SKM-1 (cell line): ENCODE results near the gene S1PR1.
"Not testable (repeated sequence)": the region's sequence is repeated elsewhere in the genome, so short reads cannot be mapped to it uniquely, and the experiment has no call there.

Source experiments
- DNase-seq: peaks from one replicate; lab custom pipeline; 2025; ENCODE audit not compliant: unreplicated experiment; lab: John Stamatoyannopoulos, UW

The S1PR1 gene

DNA sequence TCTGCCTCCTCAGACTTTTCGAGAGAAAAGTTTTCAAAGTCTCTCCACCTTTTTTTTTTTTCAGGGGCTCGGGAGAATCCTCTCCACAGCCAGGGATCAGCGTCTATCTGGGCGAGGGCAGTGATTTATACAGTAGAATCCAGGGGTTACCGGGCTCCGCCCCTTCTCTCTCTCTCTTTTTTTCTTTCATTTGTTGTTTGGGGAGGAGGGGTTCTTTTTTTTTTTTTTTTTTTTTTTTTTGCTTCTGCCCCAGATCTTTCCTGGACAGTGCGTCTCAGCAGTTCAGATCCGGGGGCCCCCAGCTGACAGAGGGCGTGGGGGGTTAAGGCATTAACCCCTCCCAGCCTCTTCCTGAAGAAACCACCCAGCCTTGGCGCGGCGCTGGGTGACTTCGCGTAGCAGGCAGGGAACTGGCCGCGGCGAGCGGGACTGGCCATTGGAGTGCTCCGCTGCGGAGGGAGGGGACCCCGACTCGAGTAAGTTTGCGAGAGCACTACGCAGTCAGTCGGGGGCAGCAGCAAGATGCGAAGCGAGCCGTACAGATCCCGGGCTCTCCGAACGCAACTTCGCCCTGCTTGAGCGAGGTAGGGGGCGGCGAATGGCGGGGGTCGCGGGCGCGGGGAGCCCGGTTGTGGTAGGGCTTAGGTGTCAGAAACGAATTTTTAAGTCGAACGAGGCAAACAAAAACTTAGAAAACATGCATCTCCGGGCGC lies at the start of gene S1PR1:
Gene S1PR1 (plus strand): TSS at position 504 of the 713 bp plus-strand sequence. CDS start 1,966 bp downstream, outside the sequence.
- no peak for DNase-seq

DNA sequence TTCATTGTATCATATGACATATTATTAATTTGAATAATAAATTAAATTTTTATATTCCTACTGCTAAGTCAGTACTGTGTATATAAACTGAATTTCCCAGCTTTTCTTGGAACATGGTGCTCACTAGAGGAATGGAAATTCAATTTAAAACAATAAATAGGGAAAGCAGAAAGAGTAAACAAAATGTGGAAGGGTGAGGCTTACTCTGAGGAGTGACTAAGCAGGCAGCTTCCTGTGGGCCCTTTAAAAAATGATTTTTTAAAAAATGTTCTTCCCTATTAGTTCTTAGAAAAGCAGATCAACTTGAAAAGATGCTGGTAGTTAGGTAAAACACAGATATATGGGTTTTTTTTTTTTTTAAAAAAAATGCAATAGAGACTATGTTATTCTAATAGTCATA lies 49.5 kb upstream of the S1PR1 start:
- no peak for DNase-seq

DNA sequence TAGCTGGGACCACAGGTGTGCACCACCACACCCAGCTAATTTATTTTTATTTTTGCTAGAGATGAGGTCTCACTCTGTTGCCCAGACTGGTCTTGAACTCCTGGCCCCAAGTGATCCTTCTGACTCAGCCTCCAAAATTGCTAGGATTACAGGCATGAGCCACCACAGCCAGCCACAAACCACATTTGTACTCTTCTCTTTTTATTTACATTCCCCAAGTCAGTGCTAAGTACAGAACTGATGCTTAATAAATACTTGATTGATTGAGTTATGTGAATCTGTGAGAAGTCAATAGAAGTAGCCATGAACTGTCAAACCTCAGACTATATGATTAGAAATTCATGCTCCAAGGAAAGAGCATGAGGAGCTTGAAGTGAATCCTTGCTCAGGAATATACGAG lies 48.5 kb upstream of the S1PR1 start:
- no peak for DNase-seq

DNA sequence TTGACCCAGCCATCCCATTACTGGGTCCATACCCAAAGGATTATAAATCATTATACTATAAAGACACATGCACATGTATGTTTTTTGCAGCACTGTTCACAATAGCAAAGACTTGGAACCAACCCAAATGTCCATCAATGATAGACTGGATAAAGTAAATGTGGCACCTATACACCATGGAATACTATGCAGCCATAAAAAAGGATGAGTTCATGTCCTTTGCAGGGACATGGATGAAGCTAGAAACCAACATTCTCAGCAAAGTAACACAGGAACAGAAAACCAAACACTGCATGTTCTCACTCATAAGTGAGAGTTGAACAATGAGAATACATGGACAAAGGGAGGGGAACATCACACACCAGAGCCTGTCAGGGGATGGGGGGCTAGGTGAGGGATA lies 47.9 kb upstream of the S1PR1 start:
- not testable (repeated sequence) for DNase-seq

DNA sequence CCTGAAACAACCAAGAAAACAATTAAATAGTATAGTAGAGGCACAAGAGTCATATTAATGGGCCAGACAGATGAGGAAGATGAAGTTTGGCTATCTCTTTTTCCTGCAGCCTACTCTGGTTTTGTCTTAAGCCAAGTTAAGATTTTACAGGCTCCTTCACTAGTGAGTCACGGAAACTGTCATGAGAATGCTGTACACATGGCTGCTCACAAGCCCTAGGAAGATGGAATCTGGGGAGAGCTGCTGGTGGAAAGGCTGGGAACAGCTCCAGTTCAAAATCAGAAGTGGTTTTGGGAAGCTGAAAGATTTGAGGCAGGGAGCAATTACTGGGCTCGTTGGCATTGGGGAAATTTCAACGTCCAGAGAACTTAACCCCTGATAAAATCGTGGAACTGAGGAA lies 46.4 kb upstream of the S1PR1 start:
- DNase-seq: no peak

DNA sequence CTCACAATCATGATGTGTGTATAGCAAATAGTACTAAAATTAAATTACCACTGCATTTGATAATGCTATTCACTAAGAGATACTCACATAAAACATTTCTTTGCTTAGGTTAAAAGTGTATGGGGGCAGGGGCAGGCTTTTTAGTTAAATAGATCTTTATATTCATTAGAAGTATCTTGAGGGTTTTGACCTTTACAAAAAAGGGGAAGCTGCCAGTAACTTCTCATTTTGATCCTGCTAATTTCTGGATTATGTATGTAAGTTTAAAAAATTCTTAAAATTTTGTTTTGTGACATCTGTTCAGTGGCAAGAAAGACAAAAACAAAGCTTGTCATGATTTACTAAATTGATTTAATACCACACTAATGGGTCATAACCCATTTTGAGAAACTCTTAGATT lies 45.8 kb upstream of the S1PR1 start:
- no peak for DNase-seq

DNA sequence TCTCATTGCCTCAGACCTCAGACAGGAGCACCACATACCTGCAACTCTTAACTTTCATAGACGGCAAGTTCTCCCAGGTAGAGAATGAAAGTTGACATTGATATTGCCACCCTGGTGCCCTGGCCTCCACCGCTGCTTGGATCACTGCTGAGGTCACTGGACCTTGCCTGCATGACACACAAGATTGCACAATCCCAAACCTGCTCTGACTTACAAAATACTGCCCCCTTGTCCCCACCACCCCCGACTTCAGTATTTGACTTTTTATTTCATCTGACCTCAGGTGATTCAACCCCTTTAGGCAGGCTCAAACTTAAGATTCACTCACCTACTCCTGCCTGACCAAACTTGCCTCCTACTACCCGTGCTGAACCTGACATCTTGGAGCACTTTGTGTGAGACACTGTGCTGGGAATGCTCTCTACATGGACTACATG lies 43.1 kb upstream of the S1PR1 start:
- DNase-seq: no peak

DNA sequence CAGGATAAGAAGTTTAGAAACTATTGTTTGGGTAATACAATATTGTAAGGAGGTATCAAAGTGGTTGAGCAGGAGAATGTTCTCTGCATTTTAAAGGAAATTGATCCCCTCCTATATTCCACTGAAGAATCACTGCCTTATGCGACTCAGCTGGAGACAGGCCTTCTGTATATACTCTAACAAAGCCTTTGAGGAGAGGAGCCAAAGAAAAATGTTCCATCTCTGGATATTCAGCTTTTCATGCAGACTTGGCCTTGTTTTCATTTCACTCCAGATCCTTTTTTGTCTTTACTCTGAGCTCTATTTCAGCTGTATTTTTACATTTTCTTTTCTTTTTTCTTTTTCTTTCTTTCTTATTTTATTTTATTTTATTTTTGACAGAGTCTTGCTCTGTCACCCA lies 42.1 kb upstream of the S1PR1 start:
- DNase-seq: no peak

DNA sequence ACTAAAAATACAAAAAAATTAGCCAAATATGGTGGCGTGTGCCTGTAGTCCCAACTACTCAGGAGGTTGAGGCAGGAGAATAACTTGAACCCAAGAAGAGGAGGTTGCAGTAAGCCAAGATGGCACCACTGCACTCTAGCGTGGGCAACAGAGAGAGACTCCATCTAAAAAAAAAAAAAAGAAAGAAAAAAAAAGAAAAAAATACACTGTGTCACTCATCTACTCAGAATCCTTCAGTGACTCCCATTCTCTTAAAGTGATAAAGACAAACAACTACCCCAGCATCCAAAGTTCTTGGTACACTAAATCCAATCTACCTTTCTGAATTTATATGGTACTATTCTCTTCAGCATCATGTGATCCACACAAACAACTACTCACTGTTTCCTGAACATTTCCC lies 40.2 kb upstream of the S1PR1 start:
- no peak for DNase-seq

DNA sequence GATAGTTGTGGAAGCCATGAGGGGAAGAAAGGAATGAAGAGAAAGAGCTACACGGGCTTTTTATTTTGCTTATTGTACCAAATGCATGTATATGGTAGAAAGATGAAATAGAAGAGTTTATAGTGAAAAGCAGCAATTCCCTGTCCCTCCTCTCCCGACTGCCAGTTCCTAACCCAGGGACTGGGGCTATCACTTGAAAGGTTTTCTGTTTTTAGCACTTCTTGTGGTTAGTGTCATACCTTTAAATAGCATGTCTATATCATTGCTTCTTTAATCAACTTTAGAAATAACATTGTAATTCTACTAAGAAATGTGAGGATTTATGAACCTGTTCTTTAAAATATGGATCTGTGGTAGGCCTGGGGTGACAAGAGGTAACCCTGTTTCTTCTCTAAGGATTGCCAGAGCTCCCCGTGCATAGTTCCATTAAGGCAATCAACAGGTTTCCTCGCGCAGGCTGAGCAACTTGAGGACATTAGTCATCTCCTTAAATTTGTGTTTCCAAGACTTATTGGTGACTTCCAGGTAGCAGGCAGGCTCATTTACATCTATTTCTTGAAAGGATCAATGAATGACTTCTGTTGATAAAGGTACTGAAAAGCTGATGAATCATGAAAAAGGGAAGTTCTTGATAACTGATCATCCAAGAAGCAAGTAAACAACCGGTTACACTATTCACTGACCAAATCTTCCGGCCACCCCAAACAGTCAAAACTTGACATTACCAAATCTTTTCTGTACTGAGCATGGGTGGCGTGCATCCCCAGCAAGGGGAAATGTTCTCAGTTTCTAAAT lies 37.8 kb upstream of the S1PR1 start:
- no peak for DNase-seq

DNA sequence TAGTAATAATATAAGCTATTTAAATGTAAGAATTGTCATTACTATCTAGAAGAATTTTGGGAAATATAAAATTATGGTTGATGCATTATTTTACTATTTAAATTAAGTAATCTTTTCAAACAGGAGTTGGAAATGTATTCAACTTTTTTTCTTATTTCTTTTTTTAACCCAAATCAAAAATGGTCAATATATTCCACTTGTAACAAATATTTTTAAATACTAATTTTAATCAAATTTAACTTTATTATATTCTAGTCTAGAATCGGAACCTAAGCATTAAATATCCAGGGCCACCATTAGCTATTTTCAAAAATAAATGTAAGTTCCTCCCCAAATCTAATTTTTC lies 37.2 kb upstream of the S1PR1 start:
- DNase-seq: no peak

DNA sequence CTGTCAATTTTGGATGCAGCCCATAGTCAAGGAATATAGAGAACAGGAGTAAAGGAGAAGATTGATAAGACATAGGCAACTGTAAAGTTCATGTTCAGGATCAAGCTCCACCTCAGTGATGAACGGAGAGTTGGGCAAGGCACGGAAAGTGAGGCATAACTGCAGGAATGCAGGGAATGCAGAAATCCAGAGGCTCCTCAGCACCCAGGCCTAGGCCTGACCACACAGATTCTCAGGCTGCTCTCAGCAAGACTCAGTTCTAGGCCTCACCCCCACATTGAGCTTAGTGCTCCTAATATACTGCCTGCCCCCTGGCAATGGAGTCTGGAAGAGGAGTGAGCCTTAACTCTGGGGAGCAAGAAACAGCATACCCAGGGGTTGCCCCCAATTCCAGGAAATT lies 36.3 kb upstream of the S1PR1 start:
- DNase-seq: no peak

DNA sequence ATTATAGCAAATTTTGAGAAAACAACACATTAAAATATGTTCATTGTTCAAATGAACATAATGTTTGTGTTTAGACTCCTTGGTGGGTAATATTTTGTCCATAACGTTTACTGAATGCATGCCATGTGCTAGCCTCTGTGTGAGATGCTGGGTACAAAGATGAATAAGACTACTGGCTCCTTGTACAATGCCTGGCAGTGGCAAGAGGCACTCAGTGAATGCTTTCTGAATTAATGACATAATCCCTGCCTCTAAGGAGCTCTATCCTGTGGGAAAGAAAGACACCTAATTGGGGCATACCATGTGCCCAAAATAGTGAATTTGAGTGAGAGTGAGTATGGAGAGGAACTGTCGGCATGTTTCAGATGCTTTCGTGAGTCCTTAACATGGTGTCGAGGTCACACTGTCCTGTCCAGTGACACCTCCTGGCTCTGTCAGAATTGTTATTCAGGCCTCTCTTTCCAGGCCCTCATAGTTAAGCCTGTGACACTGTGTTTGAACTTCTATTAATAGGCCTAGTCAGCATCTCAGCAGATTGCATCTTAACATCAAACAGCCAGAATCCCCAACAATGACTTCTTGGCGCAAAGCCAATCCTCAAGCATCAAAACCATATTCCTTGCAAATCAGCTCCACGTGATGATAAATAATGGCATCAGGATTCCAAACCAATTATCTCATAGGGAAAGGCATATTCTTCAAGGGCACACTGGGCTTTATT lies 32.8 kb upstream of the S1PR1 start:
- DNase-seq: no peak

DNA sequence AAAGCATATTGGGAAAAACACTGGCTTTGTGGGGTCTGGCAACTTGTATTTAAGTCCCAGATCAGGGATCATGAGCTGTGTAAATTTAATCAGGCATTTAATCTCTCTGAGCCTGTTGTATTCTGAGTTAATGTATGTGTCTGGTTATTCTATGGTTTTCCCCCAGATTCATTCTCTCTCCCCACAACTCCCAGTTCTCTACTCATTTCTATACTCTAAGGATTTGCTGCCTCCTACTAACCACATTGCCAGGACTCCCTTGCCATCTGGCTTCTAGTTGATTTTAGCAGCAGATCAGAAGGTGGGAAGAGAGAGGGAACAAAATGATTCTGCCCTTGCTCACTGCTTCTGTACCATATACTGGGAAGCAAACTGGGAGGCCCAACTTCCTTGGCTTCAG lies 31.4 kb upstream of the S1PR1 start:
- DNase-seq: no peak

DNA sequence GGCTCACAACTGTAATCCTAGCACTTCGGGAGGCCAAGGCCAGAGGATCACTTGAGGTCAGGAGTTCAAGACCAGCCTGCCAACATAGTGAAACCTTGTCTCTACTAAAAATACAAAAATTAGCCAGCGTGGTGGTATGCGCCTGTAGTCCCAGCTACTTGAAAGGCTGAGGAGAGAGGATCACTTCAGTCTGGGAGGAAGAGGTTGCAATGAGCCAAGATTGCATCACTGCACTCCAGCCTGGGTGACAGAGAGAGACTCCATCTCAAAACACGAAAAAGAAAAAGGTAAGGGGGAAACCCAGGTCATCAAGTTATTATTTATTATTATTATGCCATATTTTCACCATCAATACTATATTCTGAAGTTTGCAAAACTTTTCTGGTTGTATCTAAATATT lies 30.7 kb upstream of the S1PR1 start:
- not testable (repeated sequence) for DNase-seq

DNA sequence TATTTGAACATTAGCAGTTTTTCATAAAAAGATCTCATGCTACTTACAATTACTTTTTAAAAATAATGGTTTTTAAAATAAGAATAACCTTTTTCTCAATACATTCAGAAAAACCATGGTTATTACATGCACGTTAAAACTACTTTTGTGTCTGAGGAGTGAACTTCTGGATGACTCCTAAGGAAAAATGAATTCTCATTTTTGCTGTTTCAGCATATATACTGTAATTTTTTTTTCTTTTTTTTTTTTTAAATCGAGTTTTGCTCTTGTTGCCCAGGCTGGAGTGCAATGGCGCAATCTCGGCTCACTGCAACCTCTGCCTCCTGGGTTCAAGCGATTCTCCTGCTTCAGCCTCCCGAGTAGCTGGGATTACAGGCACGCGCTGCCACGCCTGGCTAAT lies 29.5 kb upstream of the S1PR1 start:
- DNase-seq: not testable (repeated sequence)

DNA sequence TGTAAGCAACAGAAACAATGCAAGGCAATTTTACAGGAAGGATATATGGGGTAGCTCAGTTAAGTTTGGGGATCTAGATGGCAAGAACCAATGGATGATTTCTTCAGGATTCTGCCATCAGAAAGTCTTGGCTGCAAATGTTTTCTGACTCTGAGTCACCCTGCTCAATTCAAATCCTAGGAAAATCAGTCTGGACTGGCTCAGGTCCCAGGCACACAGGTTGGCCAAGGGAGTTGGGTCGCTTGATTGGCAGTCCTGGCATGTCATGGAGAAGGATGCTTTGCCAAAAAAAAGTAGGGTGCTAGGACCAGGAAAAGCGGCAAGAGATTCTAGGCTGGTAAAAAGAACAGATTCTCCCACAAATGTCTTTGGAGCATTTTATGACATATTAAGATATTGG lies 28.9 kb upstream of the S1PR1 start:
- DNase-seq: no peak

DNA sequence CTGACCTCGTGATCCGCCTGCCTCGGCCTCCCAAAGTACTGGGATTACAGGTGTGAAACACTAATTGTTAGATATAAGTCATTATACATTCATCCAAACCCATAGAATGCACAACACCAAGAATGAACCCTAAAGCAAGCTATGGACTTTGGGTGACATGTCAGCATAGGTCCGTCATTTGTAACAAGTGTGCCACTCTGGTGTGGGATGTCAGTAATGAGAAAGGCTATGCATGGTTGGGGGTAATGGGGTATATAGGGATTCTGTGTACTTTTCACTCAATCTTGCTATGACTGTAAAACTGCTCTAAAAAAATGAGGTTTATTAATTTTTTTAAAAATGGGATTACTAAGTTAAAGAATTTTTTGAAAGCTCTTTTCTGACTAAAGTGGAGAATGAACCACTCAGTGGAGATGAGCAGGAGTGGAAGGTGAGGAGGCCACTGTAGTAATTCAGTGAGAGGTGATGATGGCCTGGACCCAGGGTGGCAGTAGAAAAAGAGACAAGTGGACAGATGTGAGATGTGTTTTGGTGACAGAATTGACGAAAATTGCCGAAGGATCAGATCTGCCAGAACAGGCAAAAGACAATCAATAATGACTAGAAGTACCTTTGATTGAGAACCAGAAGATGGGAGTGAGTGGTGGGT lies 21.3 kb upstream of the S1PR1 start:
- no peak for DNase-seq

DNA sequence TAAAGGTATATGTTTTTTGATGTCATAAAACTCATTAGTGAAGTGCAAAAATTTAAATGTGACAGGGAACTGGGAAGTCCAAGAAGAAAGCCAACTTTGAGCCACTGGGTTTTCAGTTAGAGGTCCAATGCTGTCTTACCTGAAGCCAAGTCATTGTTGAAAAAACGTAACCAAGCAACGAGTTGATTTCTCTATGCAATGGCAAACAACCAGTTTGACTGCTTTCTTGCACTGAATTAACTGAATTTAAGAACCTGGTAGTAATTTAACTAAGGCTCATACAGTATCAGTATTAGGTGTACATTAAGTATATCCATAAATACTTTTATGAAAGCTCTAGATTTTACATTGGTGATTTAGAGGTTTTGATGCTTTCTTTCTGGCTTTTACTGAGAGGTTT lies 20.2 kb upstream of the S1PR1 start:
- DNase-seq: no peak

DNA sequence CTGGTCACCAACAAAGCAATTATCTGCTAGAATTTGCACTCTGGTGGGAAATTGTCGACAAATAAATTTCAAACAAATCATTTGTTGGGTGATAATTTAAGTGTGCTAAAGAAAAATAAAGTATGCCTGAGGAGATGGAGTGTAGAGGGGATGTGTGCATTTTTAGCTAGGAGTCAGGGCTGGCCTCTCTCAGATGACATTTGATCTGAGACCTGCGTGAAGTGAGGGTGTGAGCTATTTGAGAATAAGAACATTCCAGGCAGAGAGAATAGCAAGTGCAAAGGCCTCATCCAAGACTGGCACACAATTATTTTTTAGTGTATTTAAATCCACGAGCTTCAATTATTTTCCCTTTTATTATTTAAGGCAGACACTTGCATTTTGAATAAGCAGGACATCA lies 19.7 kb upstream of the S1PR1 start:
- no peak for DNase-seq

DNA sequence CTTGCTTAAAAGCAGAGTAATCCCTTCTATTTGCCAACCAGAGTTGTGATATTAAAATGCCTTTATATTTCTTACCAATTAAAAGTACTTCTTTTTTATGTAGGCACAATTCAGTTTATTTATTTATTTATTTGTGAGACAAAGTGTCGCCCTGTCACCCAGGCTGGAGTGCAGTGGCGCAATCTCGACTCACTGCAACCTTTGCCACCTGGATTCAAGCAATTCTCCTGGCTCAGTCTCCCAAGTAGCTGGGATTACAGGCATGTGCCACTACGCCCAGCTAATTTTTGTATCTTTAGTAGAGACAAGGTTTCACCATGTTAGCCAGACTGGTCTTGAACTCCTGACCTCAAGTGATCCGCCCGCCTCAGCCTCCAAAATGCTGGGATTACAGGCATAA lies 17.9 kb upstream of the S1PR1 start:
- not testable (repeated sequence) for DNase-seq
